K562 (cell line): ENCODE data around the gene KLHL13. TPM values are rescaled to one million over a fixed set of nuclear protein-coding genes. Genes with fewer than 3 reads are reported as not detected.

Experiments used
- ATAC-seq: fragments of 200-7000 bp; cut with Tn5 transposase; 3 replicates; pipeline ENCODE4 v1.9.1; 2020; ENCODE audit warnings: moderate library complexity
- BruUV-seq: library from RNA; stranded (reverse); fragments of 400-500 nt; replicated peaks from 2 replicates; lab custom pipeline; 2021; lab: Mats Ljungman, UMichigan
- CTCF ChIA-PET: fragments of 300-600 bp; formaldehyde crosslinking; extraction: SDS; loops from one replicate; lab custom pipeline; 2021; ENCODE audit warnings: low intra/inter-chr PET ratio; lab: Yijun Ruan, JAX
- POLR2A ChIA-PET: fragments of 300-600, 350-650 bp; sonication (Branson Sonifier 250); formaldehyde crosslinking; extraction: SDS; loops from one replicate; lab custom pipeline; 2021; ENCODE audit warnings: antibody characterized with exemption, inconsistent platforms; lab: Yijun Ruan, JAX
- DNase-seq, 4 experiments: peaks; one replicate each; pipeline versions ENCODE4 v3.0.0 to v3.0.0-alpha.2; 2011 to 2018; ENCODE audit warnings: low spot score in 3 of 4, mixed read lengths in 3 of 4; ENCODE audit errors: extremely low read depth in 1 of 4
- FAIRE-seq: peaks from 2 replicates; lab custom pipeline; 2011; peaks lifted over from hg19 to GRCh38; lab: Jason Lieb, UNC
- H2AFZ ChIP-seq: 2 replicates; pipeline ENCODE4 v1.6.0; 2011; ENCODE audit warnings: low read depth, low read length, control low read depth, inconsistent platforms
- H3K27ac ChIP-seq: fragments of 200-600 bp; 3 replicates; pipeline ENCODE4 v1.8.0; 2011; ENCODE audit warnings: low read depth, mild to moderate bottlenecking, control low read depth, inconsistent platforms, low read length, moderate library complexity, mixed read lengths; ENCODE audit errors: extremely low read depth
- H3K27me3 ChIP-seq, 2 experiments: fragments of 300-600 bp in 1 of 2; 2 replicates in 1 of 2; 3 replicates in 1 of 2; pipeline versions ENCODE4 v1.6.0 to v1.8.0; 2011; ENCODE audit warnings: inconsistent platforms in 2 of 2, low read length in 2 of 2, mild to moderate bottlenecking in 1 of 2, mixed read lengths in 1 of 2, moderate library complexity in 1 of 2; ENCODE audit not compliant: control insufficient read depth in 2 of 2, insufficient read depth in 2 of 2
- H3K36me3 ChIP-seq: fragments of 300-600 bp; 3 replicates; pipeline ENCODE4 v1.8.0; 2011; ENCODE audit warnings: mild to moderate bottlenecking, low read length, inconsistent platforms; ENCODE audit not compliant: control insufficient read depth, insufficient read depth
- H3K4me1 ChIP-seq, 2 experiments: fragments of 200-600 bp in 1 of 2; replicated peaks in 1 of 2; 2 replicates in 1 of 2; 3 replicates in 1 of 2; pipeline versions ENCODE4 v1.5.1 to v1.8.0; 2011; ENCODE audit warnings: inconsistent platforms in 2 of 2, low read length in 2 of 2, mild to moderate bottlenecking in 1 of 2, mixed read lengths in 1 of 2, moderate library complexity in 1 of 2; ENCODE audit not compliant: control insufficient read depth in 2 of 2, insufficient read depth in 2 of 2
- H3K4me2 ChIP-seq: 2 replicates; pipeline ENCODE4 v1.6.1; 2011; ENCODE audit warnings: low read length, control low read depth, inconsistent platforms, mixed read lengths; ENCODE audit not compliant: insufficient read depth
- H3K4me3 ChIP-seq: fragments of 200-600 bp; sonication (generic), shearing (Covaris generic); 2 replicates; pipeline ENCODE4 v1.5.1; 2016; ENCODE audit warnings: control low read depth, inconsistent platforms
- H3K79me2 ChIP-seq: fragments of 200-600 bp; 3 replicates; pipeline ENCODE4 v1.8.0; 2011; ENCODE audit warnings: low read length, inconsistent platforms; ENCODE audit not compliant: control insufficient read depth, insufficient read depth
- H3K9ac ChIP-seq, 2 experiments: 2 replicates each; pipeline versions ENCODE4 v1.6.0 to v1.6.1; 2011; ENCODE audit warnings: low read depth in 2 of 2, low read length in 2 of 2, control low read depth in 1 of 2, inconsistent platforms in 1 of 2, mild to moderate bottlenecking in 1 of 2, mixed read lengths in 1 of 2; ENCODE audit not compliant: insufficient read depth in 1 of 2
- H3K9me1 ChIP-seq: one replicate; pipeline ENCODE4 v1.6.0; 2011; ENCODE audit warnings: inconsistent platforms, mild to moderate bottlenecking, low read length, moderate library complexity; ENCODE audit not compliant: control insufficient read depth, insufficient read depth
- H3K9me3 ChIP-seq: replicated peaks from 2 replicates; pipeline ENCODE4 v1.5.1; 2011; ENCODE audit warnings: low read depth, low read length, inconsistent platforms; ENCODE audit not compliant: control insufficient read depth, insufficient read depth
- H4K20me1 ChIP-seq: replicated peaks from 2 replicates; pipeline ENCODE4 v1.6.1; 2011; ENCODE audit warnings: low read length, inconsistent platforms, mixed read lengths; ENCODE audit not compliant: control insufficient read depth, insufficient read depth
- MYC ChIP-seq, 2 experiments: fragments of 250-450 bp in 1 of 2; sonication (Bioruptor Pico) in 1 of 2; IDR thresholded peaks; 2 replicates each; pipeline versions ENCODE4 v1.5.1 to v1.6.1; 2012 to 2021; ENCODE audit warnings: low read depth in 2 of 2, borderline replicate concordance in 1 of 2, improper control_type of control experiment in 1 of 2, low read length in 1 of 2, mild to moderate bottlenecking in 1 of 2, moderate library complexity in 1 of 2
- PRMT5 ChIP-seq: sonication (generic); formaldehyde crosslinking; IDR thresholded peaks from 2 replicates; pipeline ENCODE4 v1.5.0; 2020; ENCODE audit warnings: missing genetic modification reagents
- PTRF ChIP-seq: fragments of 450-650 bp; IDR thresholded peaks from 2 replicates; pipeline ENCODE4 v1.6.1; 2016; ENCODE audit warnings: mild to moderate bottlenecking, missing genetic modification characterization, missing compliant biosample characterization
- SMAD2 ChIP-seq: fragments of 150-350 bp; IDR thresholded peaks from 2 replicates; pipeline ENCODE4 v1.6.1; 2014; ENCODE audit warnings: low read depth, mild to moderate bottlenecking, low read length
- WGBS: fragments of 100-300 bp; shearing (Covaris generic); methylation state at CpG from one replicate; pipeline ENCODE4 v1.1.6; 2016; ENCODE audit warnings: low coverage, mixed read lengths; ENCODE audit not compliant: insufficient coverage; ENCODE audit errors: missing lambda C conversion rate; 5-methylcytosine and 5-hydroxymethylcytosine counted together
- in situ Hi-C: fragments of 300-500 bp; cut with MboI; formaldehyde crosslinking; loops from 4 replicates; pipeline ENCODE4 v1.15.0; 2018; ENCODE audit warnings: inconsistent platforms, mixed read lengths
- intact Hi-C: fragments of 100-400 bp; cut with micrococcal nuclease; formaldehyde crosslinking; loops from 2 replicates; pipeline ENCODE4 v1.14.2; 2022
- polyA plus RNA-seq, 8 experiments: library from polyadenylated mRNA; depleted of rRNA in 4 of 8; stranded (reverse) in 5 of 8; unstranded in 3 of 8; fragments of >200 nt; fragmentation: Nextera tagmentation in 2 of 8; fragmentation: Illumina TruSeq in 1 of 8; extraction: Ambion mirVana in 2 of 8; extraction: Trizol in 1 of 8; gene quantifications; 2 replicates each; pipeline versions ENCODE4 v1.2.1 to v1.2.3, GENCODE V29; 2011 to 2014; ENCODE audit warnings: inconsistent platforms in 1 of 8, missing spikeins in 1 of 8
- total RNA-seq, 7 experiments: library from RNA; depleted of rRNA in 6 of 7; stranded (reverse); fragments of >200 nt in 6 of 7; fragmentation: Illumina TruSeq in 2 of 7; extraction: Trizol in 2 of 7; gene quantifications; 2 replicates each; pipeline versions ENCODE4 v1.2.1 to v1.2.3, GENCODE V29; 2011 to 2021; ENCODE audit warnings: low replicate concordance in 1 of 7
- TF ChIP-seq, protein P1 (sequence below): fragments of 200-800 bp; sonication (Bioruptor generic); IDR thresholded peaks from 2 replicates; pipeline ENCODE4 v1.6.1; 2016; ENCODE audit warnings: missing genetic modification characterization, missing compliant biosample characterization
- TF ChIP-seq, protein P2 (sequence below), 2 experiments: IDR thresholded peaks in 1 of 2; conservative IDR thresholded peaks in 1 of 2; 2 replicates each; pipeline ENCODE4 v1.6.1; 2016; ENCODE audit warnings: low read depth in 2 of 2, mild to moderate bottlenecking in 1 of 2, missing compliant biosample characterization in 1 of 2, missing genetic modification characterization in 1 of 2, moderate library complexity in 1 of 2

KLHL13 gene
- total and polyA plus RNA-seq, 9 of the 15 experiments (the other 6 are each of a cell fraction or from before 2014, with no cell fraction given), result 1.2 to 4.1 (median 2.2) TPM

DNA sequence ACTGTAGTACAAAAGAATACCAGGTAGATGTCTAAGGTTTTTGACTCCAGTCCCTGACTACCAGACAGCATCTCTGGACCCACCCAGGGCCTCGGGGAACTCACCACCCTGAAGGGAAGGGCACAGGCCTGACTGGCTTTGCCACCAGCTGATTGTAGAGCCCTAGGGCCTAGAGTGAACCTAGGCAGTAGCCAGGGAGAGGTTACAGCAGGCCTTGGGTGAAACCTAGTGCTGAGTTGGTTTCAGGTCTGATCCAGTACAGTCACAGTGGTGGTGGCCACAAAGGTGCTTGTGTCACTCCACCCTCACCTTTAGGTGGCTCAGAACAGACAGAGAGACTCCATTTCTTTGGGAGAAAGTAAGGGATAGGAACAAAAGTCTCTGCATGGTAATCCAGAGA lies 244.8 kb downstream of the KLHL13 start:
- TF ChIP-seq, protein P1, sequence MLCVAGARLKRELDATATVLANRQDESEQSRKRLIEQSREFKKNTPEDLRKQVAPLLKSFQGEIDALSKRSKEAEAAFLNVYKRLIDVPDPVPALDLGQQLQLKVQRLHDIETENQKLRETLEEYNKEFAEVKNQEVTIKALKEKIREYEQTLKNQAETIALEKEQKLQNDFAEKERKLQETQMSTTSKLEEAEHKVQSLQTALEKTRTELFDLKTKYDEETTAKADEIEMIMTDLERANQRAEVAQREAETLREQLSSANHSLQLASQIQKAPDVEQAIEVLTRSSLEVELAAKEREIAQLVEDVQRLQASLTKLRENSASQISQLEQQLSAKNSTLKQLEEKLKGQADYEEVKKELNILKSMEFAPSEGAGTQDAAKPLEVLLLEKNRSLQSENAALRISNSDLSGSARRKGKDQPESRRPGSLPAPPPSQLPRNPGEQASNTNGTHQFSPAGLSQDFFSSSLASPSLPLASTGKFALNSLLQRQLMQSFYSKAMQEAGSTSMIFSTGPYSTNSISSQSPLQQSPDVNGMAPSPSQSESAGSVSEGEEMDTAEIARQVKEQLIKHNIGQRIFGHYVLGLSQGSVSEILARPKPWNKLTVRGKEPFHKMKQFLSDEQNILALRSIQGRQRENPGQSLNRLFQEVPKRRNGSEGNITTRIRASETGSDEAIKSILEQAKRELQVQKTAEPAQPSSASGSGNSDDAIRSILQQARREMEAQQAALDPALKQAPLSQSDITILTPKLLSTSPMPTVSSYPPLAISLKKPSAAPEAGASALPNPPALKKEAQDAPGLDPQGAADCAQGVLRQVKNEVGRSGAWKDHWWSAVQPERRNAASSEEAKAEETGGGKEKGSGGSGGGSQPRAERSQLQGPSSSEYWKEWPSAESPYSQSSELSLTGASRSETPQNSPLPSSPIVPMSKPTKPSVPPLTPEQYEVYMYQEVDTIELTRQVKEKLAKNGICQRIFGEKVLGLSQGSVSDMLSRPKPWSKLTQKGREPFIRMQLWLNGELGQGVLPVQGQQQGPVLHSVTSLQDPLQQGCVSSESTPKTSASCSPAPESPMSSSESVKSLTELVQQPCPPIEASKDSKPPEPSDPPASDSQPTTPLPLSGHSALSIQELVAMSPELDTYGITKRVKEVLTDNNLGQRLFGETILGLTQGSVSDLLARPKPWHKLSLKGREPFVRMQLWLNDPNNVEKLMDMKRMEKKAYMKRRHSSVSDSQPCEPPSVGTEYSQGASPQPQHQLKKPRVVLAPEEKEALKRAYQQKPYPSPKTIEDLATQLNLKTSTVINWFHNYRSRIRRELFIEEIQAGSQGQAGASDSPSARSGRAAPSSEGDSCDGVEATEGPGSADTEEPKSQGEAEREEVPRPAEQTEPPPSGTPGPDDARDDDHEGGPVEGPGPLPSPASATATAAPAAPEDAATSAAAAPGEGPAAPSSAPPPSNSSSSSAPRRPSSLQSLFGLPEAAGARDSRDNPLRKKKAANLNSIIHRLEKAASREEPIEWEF (CRISPR knock-in tag), result no peak
- TF ChIP-seq SMAD2 (no peak), MYC (IDR thresholded peaks at IDR 0.05; ENCODE audit: low read depth, low read length) (no peak), MYC (CRISPR knock-in tag; IDR thresholded peaks at IDR 0.05; ENCODE audit: borderline replicate concordance, low read depth) (no peak), PTRF (tag) (no peak), PRMT5 (CRISPR knock-in tag) (no peak)
- TF ChIP-seq, protein P2, sequence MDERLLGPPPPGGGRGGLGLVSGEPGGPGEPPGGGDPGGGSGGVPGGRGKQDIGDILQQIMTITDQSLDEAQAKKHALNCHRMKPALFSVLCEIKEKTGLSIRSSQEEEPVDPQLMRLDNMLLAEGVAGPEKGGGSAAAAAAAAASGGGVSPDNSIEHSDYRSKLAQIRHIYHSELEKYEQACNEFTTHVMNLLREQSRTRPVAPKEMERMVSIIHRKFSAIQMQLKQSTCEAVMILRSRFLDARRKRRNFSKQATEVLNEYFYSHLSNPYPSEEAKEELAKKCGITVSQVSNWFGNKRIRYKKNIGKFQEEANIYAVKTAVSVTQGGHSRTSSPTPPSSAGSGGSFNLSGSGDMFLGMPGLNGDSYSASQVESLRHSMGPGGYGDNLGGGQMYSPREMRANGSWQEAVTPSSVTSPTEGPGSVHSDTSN (CRISPR knock-in tag; IDR thresholded peaks at IDR 0.05; ENCODE audit: low read depth), result no peak
- TF ChIP-seq, protein P2 (tag; conservative IDR thresholded peaks at IDR 0.05; ENCODE audit: low read depth), result no peak
- Histone ChIP-seq H2AFZ (no peak overlapping the region), H3K9me1 (no peaks in the 10 kb centered on the region), H3K36me3 (no peaks in the 10 kb centered on the region), H3K9me3 (no peaks in the 10 kb centered on the region), H4K20me1 (no peaks in the 10 kb centered on the region), H3K9ac (no peak overlapping the region), H3K4me1 (no peaks in the 10 kb centered on the region), H3K27ac (no peak overlapping the region), H3K79me2 (no peaks in the 10 kb centered on the region), H3K4me2 (no peak overlapping the region), H3K4me3 (no peak overlapping the region), H3K27me3 (no peaks in the 10 kb centered on the region)
- ChIA-PET CTCF (no interaction called here), POLR2A (no interaction called here)
- ATAC-seq (no peak), DNase-seq (no peak), FAIRE-seq (no peak)
- WGBS, result 0% methylated on average over 1 of the region's 1 CpG
- no TSS peak for BruUV-seq
- intact Hi-C loops, result no loop called here
- in situ Hi-C loops, result no loop called here
